ENCODE results near the gene ZNF444. TPM values are rescaled to one million over a fixed set of nuclear protein-coding genes. Genes with fewer than 3 reads are reported as not detected.

ZNF444 gene
- polyA plus RNA-seq, 1 experiment = 9.9 TPM

DNA sequence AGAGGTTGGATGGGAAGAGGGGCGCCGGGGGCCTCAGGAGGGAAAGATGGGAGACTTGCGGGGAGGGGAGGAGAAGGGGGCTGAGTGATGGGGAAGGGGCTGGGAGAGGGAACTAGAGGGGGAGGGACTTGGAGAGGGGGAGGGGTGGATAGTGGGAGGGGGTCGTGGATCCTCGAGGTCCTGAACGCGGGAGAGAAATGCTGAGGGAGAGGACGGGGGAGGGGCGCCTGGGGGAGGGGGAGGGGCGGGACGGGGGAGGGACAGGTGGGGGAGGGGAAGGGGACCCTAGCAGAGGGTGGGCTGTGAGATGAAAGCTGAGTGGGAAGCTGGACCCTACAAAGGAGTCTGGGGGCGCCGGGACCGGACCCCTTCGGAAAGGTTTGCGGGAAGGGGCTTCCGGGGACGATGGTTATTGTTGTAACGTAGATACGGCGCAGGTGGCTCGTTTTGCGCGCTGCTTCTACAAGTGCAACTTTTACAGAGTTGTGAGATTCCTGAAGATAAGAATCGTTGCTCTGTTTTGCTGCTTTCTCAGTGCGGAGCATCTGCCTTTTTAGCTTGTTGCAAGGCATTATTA is 418 bp downstream of the ZNF444 start:
- no peak overlapping the region for H3K27ac ChIP-seq (ENCODE audit: low read depth, low read length)
- POLR2A ChIA-PET = interaction anchor here (0.6 to 2.6 kb wide), 4 partner anchors 21 to 53 kb away, joined by 3 to 12 read pairs (median 4); partner anchors contain the start of gene ZNF787
- no peaks in the 10 kb centered on the region for H3K27me3 ChIP-seq (ENCODE audit: control insufficient read depth, insufficient read depth, low read length)
- no peak for DNase-seq (ENCODE audit: low read depth, low spot score)
- peak overlapping the region; percentile 75 for H3K4me3 ChIP-seq (ENCODE audit: low read depth, low read length)
- no peaks in the 10 kb centered on the region for H3K9me3 ChIP-seq (ENCODE audit: control insufficient read depth, insufficient read depth, low read length)
- CTCF ChIA-PET = interaction anchor here (0.6 to 2.5 kb wide), 4 partner anchors 12 to 584 kb away, joined by 3 to 10 read pairs (median 4); no protein-coding TSS in a partner anchor
- TF ChIP-seq, protein P1, sequence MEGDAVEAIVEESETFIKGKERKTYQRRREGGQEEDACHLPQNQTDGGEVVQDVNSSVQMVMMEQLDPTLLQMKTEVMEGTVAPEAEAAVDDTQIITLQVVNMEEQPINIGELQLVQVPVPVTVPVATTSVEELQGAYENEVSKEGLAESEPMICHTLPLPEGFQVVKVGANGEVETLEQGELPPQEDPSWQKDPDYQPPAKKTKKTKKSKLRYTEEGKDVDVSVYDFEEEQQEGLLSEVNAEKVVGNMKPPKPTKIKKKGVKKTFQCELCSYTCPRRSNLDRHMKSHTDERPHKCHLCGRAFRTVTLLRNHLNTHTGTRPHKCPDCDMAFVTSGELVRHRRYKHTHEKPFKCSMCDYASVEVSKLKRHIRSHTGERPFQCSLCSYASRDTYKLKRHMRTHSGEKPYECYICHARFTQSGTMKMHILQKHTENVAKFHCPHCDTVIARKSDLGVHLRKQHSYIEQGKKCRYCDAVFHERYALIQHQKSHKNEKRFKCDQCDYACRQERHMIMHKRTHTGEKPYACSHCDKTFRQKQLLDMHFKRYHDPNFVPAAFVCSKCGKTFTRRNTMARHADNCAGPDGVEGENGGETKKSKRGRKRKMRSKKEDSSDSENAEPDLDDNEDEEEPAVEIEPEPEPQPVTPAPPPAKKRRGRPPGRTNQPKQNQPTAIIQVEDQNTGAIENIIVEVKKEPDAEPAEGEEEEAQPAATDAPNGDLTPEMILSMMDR (IDR thresholded peaks at IDR 0.05; ENCODE audit: low read depth, low read length) = no peak

DNA sequence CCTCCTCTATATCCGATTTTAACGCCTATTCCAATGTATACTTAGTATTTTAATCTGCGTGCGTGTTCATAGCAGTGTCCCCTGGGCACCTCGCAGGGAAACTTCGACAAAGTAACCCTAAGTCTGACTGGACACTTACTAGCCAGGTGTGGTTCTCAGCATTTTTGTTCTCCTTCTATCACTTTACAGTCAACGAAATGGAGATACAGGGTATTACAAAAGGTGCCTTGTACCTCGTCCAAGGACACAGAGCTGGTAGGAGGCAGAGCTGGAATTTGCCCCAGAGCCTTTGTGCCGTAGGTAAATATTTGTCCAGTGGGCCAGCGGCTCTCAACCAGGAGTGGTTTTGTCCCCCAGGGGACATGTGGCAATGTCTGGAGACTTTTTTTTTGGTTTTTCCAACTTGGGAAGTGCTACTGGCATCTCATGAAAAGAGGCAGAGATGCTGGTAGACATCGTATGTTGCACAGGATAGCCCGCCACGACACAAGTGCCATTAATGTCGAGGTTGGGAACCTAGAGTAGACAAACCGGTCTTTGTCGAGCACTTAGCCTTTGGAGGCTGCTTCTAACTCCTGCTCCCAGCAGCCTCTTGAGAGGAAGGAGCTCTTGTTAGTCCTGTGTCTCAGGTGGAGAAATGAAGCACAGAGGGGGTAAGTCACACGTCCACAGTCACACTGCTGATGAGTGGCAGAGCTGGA is 1.1 kb downstream of the ZNF444 start:
- Histone ChIP-seq H3K27me3 (ENCODE audit: control insufficient read depth, insufficient read depth, low read length) (no peaks in the 10 kb centered on the region), H3K9me3 (ENCODE audit: control insufficient read depth, insufficient read depth, low read length) (no peaks in the 10 kb centered on the region; the same call in 1 of the 2 replicates), H3K4me3 (ENCODE audit: low read depth, low read length) (peak overlapping the region; percentile 75), H3K27ac (ENCODE audit: low read depth, low read length) (no peak overlapping the region)
- POLR2A ChIA-PET = interaction anchor here (0.6 to 2.6 kb wide), 2 partner anchors 21 to 51 kb away, joined by 3 to 12 read pairs; partner anchors contain the start of gene ZNF787
- CTCF ChIA-PET = interaction anchor here (0.6 to 2.5 kb wide), 4 partner anchors 22 to 191 kb away, joined by 3 to 10 read pairs (median 4); no protein-coding TSS in a partner anchor
- TF ChIP-seq, protein P1 (IDR thresholded peaks at IDR 0.05; ENCODE audit: low read depth, low read length) = no peak
- DNase-seq (ENCODE audit: low read depth, low spot score) = no peak

DNA sequence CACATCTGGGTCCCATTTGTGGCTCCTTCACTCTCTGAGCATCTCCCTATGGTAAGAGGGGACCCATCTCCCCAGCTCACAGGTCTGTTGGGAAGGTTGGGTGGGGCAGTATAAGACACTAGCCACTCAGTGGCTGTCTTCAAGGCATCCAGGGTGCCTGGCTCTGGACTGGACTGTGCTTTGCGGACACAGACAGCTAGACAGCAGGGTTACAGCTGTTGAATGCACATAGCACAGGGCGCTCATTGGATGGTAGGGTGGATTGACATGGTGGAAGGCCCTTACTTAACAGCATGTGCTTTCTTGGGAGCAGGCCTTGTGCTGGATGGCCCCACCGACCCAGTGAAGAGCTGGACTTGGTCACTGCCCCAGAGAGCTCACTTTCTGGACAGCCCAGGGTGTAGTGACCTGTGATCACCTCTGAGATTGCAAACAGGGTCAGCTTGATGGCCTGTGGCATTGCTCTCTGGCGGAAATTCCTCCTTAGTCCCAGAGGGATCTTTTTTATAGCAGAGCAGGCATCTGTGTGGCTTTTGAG is 1.9 kb downstream of the ZNF444 start:
- POLR2A ChIA-PET = interaction anchor here (0.6 kb wide), 1 partner anchor 51 kb away, joined by 3 read pairs; no protein-coding TSS in a partner anchor
- no peaks in the 10 kb centered on the region for H3K27me3 ChIP-seq (ENCODE audit: control insufficient read depth, insufficient read depth, low read length)
- H3K4me3 ChIP-seq (ENCODE audit: low read depth, low read length) = no peak overlapping the region
- CTCF ChIA-PET = interaction anchor here (0.6 to 1.5 kb wide), 2 partner anchors 23 to 190 kb away, joined by 3 read pairs; no protein-coding TSS in a partner anchor
- H3K9me3 ChIP-seq (ENCODE audit: control insufficient read depth, insufficient read depth, low read length) = no peaks in the 10 kb centered on the region; the same call in 1 of the 2 replicates
- TF ChIP-seq, protein P1 (IDR thresholded peaks at IDR 0.05; ENCODE audit: low read depth, low read length) = no peak
- no peak for DNase-seq (ENCODE audit: low read depth, low spot score)
- H3K27ac ChIP-seq (ENCODE audit: low read depth, low read length) = no peak overlapping the region

DNA sequence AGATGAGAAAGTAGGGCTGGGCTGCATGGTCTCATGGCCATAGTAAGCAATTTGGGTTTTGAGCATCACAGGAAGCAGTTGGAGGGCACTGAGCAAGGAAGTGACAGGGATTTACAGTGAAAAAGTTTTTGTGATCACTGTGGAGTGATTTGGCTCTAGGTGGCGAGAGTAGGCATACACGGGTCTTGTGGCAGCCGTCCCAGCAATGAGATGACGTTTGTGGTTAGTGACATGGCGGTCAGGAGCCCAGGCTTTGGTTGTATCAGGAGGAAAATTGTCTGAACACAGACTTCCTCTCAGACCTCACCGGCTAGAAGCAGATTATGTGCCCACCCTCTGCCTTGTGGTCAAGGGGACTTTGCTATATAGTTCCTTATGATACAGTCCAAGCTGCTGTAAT is 3.3 kb downstream of the ZNF444 start:
- TF ChIP-seq, protein P1 (IDR thresholded peaks at IDR 0.05; ENCODE audit: low read depth, low read length) = no peak
- CTCF ChIA-PET = no interaction called here
- DNase-seq (ENCODE audit: low read depth, low spot score) = no peak

More for the DNA sequence above, 3.3 kb downstream of the ZNF444 start:
- POLR2A ChIA-PET = no interaction called here
- Histone ChIP-seq H3K27me3 (ENCODE audit: control insufficient read depth, insufficient read depth, low read length) (no peaks in the 10 kb centered on the region), H3K9me3 (ENCODE audit: control insufficient read depth, insufficient read depth, low read length) (no peaks in the 10 kb centered on the region; the same call in 1 of the 2 replicates), H3K4me3 (ENCODE audit: low read depth, low read length) (no peak overlapping the region), H3K27ac (ENCODE audit: low read depth, low read length) (no peak overlapping the region)
